K562 (cell line): Measurements from ENCODE around the gene CPPED1. TPM values are rescaled to one million over a fixed set of nuclear protein-coding genes. Genes with fewer than 3 reads are reported as not detected.

Source experiments
- ATAC-seq: fragments of 200-7000 bp; cut with Tn5 transposase; 3 replicates; pipeline ENCODE4 v1.9.1; 2020; ENCODE audit warnings: moderate library complexity
- BruUV-seq: library from RNA; stranded (reverse); fragments of 400-500 nt; replicated peaks from 2 replicates; lab custom pipeline; 2021; lab: Mats Ljungman, UMichigan
- CTCF ChIA-PET: fragments of 300-600 bp; formaldehyde crosslinking; extraction: SDS; loops from one replicate; lab custom pipeline; 2021; ENCODE audit warnings: low intra/inter-chr PET ratio; lab: Yijun Ruan, JAX
- POLR2A ChIA-PET: fragments of 300-600, 350-650 bp; sonication (Branson Sonifier 250); formaldehyde crosslinking; extraction: SDS; loops from one replicate; lab custom pipeline; 2021; ENCODE audit warnings: antibody characterized with exemption, inconsistent platforms; lab: Yijun Ruan, JAX
- DNase-seq, 4 experiments: peaks; one replicate each; pipeline versions ENCODE4 v3.0.0 to v3.0.0-alpha.2; 2011 to 2018; ENCODE audit warnings: low spot score in 3 of 4, mixed read lengths in 3 of 4; ENCODE audit errors: extremely low read depth in 1 of 4
- FAIRE-seq: peaks from 2 replicates; lab custom pipeline; 2011; peaks lifted over from hg19 to GRCh38; lab: Jason Lieb, UNC
- H2AFZ ChIP-seq: 2 replicates; pipeline ENCODE4 v1.6.0; 2011; ENCODE audit warnings: low read depth, low read length, control low read depth, inconsistent platforms
- H3K27ac ChIP-seq: fragments of 200-600 bp; 3 replicates; pipeline ENCODE4 v1.8.0; 2011; ENCODE audit warnings: low read depth, mild to moderate bottlenecking, control low read depth, inconsistent platforms, low read length, moderate library complexity, mixed read lengths; ENCODE audit errors: extremely low read depth
- H3K27me3 ChIP-seq, 2 experiments: fragments of 300-600 bp in 1 of 2; 2 replicates in 1 of 2; 3 replicates in 1 of 2; pipeline versions ENCODE4 v1.6.0 to v1.8.0; 2011; ENCODE audit warnings: inconsistent platforms in 2 of 2, low read length in 2 of 2, mild to moderate bottlenecking in 1 of 2, mixed read lengths in 1 of 2, moderate library complexity in 1 of 2; ENCODE audit not compliant: control insufficient read depth in 2 of 2, insufficient read depth in 2 of 2
- H3K36me3 ChIP-seq: fragments of 300-600 bp; 3 replicates; pipeline ENCODE4 v1.8.0; 2011; ENCODE audit warnings: mild to moderate bottlenecking, low read length, inconsistent platforms; ENCODE audit not compliant: control insufficient read depth, insufficient read depth
- H3K4me1 ChIP-seq, 2 experiments: fragments of 200-600 bp in 1 of 2; replicated peaks in 1 of 2; 2 replicates in 1 of 2; 3 replicates in 1 of 2; pipeline versions ENCODE4 v1.5.1 to v1.8.0; 2011; ENCODE audit warnings: inconsistent platforms in 2 of 2, low read length in 2 of 2, mild to moderate bottlenecking in 1 of 2, mixed read lengths in 1 of 2, moderate library complexity in 1 of 2; ENCODE audit not compliant: control insufficient read depth in 2 of 2, insufficient read depth in 2 of 2
- H3K4me2 ChIP-seq: 2 replicates; pipeline ENCODE4 v1.6.1; 2011; ENCODE audit warnings: low read length, control low read depth, inconsistent platforms, mixed read lengths; ENCODE audit not compliant: insufficient read depth
- H3K4me3 ChIP-seq: fragments of 200-600 bp; sonication (generic), shearing (Covaris generic); 2 replicates; pipeline ENCODE4 v1.5.1; 2016; ENCODE audit warnings: control low read depth, inconsistent platforms
- H3K79me2 ChIP-seq: fragments of 200-600 bp; 3 replicates; pipeline ENCODE4 v1.8.0; 2011; ENCODE audit warnings: low read length, inconsistent platforms; ENCODE audit not compliant: control insufficient read depth, insufficient read depth
- H3K9ac ChIP-seq, 2 experiments: 2 replicates each; pipeline versions ENCODE4 v1.6.0 to v1.6.1; 2011; ENCODE audit warnings: low read depth in 2 of 2, low read length in 2 of 2, control low read depth in 1 of 2, inconsistent platforms in 1 of 2, mild to moderate bottlenecking in 1 of 2, mixed read lengths in 1 of 2; ENCODE audit not compliant: insufficient read depth in 1 of 2
- H3K9me1 ChIP-seq: one replicate; pipeline ENCODE4 v1.6.0; 2011; ENCODE audit warnings: inconsistent platforms, mild to moderate bottlenecking, low read length, moderate library complexity; ENCODE audit not compliant: control insufficient read depth, insufficient read depth
- H3K9me3 ChIP-seq: replicated peaks from 2 replicates; pipeline ENCODE4 v1.5.1; 2011; ENCODE audit warnings: low read depth, low read length, inconsistent platforms; ENCODE audit not compliant: control insufficient read depth, insufficient read depth
- H4K20me1 ChIP-seq: replicated peaks from 2 replicates; pipeline ENCODE4 v1.6.1; 2011; ENCODE audit warnings: low read length, inconsistent platforms, mixed read lengths; ENCODE audit not compliant: control insufficient read depth, insufficient read depth
- ESRRB ChIP-seq: fragments of 250-450 bp; sonication (Bioruptor Pico); IDR thresholded peaks from 2 replicates; pipeline ENCODE4 v1.5.0; 2020; ENCODE audit warnings: mild to moderate bottlenecking, moderate library complexity, borderline replicate concordance
- FOXP4 ChIP-seq: sonication (generic); formaldehyde crosslinking; IDR thresholded peaks from 2 replicates; pipeline ENCODE4 v1.8.0; 2022; ENCODE audit warnings: mild to moderate bottlenecking, missing genetic modification reagents, borderline replicate concordance
- NR2C2 ChIP-seq, 2 experiments: fragments of 200-800 bp in 1 of 2; sonication (Bioruptor generic) in 1 of 2; sonication (generic) in 1 of 2; formaldehyde crosslinking in 1 of 2; IDR thresholded peaks; 2 replicates each; pipeline versions ENCODE4 v1.6.1 to v1.8.0; 2016 to 2022; ENCODE audit warnings: mild to moderate bottlenecking in 1 of 2, missing compliant biosample characterization in 1 of 2, missing genetic modification characterization in 1 of 2, missing genetic modification reagents in 1 of 2
- RAD51 ChIP-seq: fragments of 450-650 bp; IDR thresholded peaks from 2 replicates; pipeline ENCODE4 v1.7.1; 2016; ENCODE audit warnings: low read depth, mild to moderate bottlenecking, borderline replicate concordance
- RCOR1 ChIP-seq, 2 experiments: IDR thresholded peaks; 2 replicates each; pipeline ENCODE4 v1.6.1; 2012; ENCODE audit warnings: low read depth in 2 of 2, low read length in 2 of 2, borderline replicate concordance in 1 of 2, improper control_type of control experiment in 1 of 2
- TAF7 ChIP-seq: fragments of 450-650 bp; IDR thresholded peaks from 2 replicates; pipeline ENCODE4 v1.6.1; 2016; ENCODE audit warnings: missing genetic modification characterization, missing compliant biosample characterization
- ZEB2 ChIP-seq: fragments of 450-650 bp; IDR thresholded peaks from 2 replicates; pipeline ENCODE4 v1.6.1; 2016
- ZNF224 ChIP-seq: sonication (generic); formaldehyde crosslinking; IDR thresholded peaks from 2 replicates; pipeline ENCODE4 v1.8.0; 2022; ENCODE audit warnings: mild to moderate bottlenecking, missing genetic modification reagents
- ZNF232 ChIP-seq: sonication (generic); formaldehyde crosslinking; IDR thresholded peaks from 2 replicates; pipeline ENCODE4 v1.8.0; 2022; ENCODE audit warnings: mild to moderate bottlenecking, missing genetic modification reagents
- ZNF253 ChIP-seq: fragments of 250-450 bp; sonication (Bioruptor Pico); conservative IDR thresholded peaks from 2 replicates; pipeline ENCODE4 v1.6.1; 2021; ENCODE audit warnings: mild to moderate bottlenecking
- ZNF695 ChIP-seq: fragments of 450-650 bp; formaldehyde crosslinking; IDR thresholded peaks from 2 replicates; pipeline ENCODE4 v1.4.0; 2020; ENCODE audit warnings: mild to moderate bottlenecking, moderate library complexity
- WGBS: fragments of 100-300 bp; shearing (Covaris generic); methylation state at CpG from one replicate; pipeline ENCODE4 v1.1.6; 2016; ENCODE audit warnings: low coverage, mixed read lengths; ENCODE audit not compliant: insufficient coverage; ENCODE audit errors: missing lambda C conversion rate; 5-methylcytosine and 5-hydroxymethylcytosine counted together
- in situ Hi-C: fragments of 300-500 bp; cut with MboI; formaldehyde crosslinking; loops from 4 replicates; pipeline ENCODE4 v1.15.0; 2018; ENCODE audit warnings: inconsistent platforms, mixed read lengths
- intact Hi-C: fragments of 100-400 bp; cut with micrococcal nuclease; formaldehyde crosslinking; loops from 2 replicates; pipeline ENCODE4 v1.14.2; 2022
- polyA plus RNA-seq, 8 experiments: library from polyadenylated mRNA; depleted of rRNA in 4 of 8; stranded (reverse) in 5 of 8; unstranded in 3 of 8; fragments of >200 nt; fragmentation: Nextera tagmentation in 2 of 8; fragmentation: Illumina TruSeq in 1 of 8; extraction: Ambion mirVana in 2 of 8; extraction: Trizol in 1 of 8; gene quantifications; 2 replicates each; pipeline versions ENCODE4 v1.2.1 to v1.2.3, GENCODE V29; 2011 to 2014; ENCODE audit warnings: inconsistent platforms in 1 of 8, missing spikeins in 1 of 8
- total RNA-seq, 7 experiments: library from RNA; depleted of rRNA in 6 of 7; stranded (reverse); fragments of >200 nt in 6 of 7; fragmentation: Illumina TruSeq in 2 of 7; extraction: Trizol in 2 of 7; gene quantifications; 2 replicates each; pipeline versions ENCODE4 v1.2.1 to v1.2.3, GENCODE V29; 2011 to 2021; ENCODE audit warnings: low replicate concordance in 1 of 7
- TF ChIP-seq, protein P1 (sequence below): IDR thresholded peaks from 3 replicates; pipeline ENCODE4 v1.6.1; 2011; ENCODE audit warnings: borderline replicate concordance, mild to moderate bottlenecking, moderate library complexity; ENCODE audit not compliant: insufficient read length; ENCODE audit errors: extremely low read depth

The CPPED1 gene
- total and polyA plus RNA-seq, 9 of the 15 experiments (the other 6 are each of a cell fraction or from before 2014, with no cell fraction given) = 7.5 to 25.7 (median 16.9) TPM

GRCh38 chr16:12673466-12673865, 130.2 kb downstream of the CPPED1 start (continued):
- TF ChIP-seq, protein P1, sequence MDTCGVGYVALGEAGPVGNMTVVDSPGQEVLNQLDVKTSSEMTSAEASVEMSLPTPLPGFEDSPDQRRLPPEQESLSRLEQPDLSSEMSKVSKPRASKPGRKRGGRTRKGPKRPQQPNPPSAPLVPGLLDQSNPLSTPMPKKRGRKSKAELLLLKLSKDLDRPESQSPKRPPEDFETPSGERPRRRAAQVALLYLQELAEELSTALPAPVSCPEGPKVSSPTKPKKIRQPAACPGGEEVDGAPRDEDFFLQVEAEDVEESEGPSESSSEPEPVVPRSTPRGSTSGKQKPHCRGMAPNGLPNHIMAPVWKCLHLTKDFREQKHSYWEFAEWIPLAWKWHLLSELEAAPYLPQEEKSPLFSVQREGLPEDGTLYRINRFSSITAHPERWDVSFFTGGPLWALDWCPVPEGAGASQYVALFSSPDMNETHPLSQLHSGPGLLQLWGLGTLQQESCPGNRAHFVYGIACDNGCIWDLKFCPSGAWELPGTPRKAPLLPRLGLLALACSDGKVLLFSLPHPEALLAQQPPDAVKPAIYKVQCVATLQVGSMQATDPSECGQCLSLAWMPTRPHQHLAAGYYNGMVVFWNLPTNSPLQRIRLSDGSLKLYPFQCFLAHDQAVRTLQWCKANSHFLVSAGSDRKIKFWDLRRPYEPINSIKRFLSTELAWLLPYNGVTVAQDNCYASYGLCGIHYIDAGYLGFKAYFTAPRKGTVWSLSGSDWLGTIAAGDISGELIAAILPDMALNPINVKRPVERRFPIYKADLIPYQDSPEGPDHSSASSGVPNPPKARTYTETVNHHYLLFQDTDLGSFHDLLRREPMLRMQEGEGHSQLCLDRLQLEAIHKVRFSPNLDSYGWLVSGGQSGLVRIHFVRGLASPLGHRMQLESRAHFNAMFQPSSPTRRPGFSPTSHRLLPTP = no peak
- no peak for TF ChIP-seq ZNF253 (CRISPR knock-in tag)
- TF ChIP-seq TAF7 (tag) = no peak
- TF ChIP-seq ZNF224 (CRISPR knock-in tag) = no peak

- no peak overlapping the region for H3K4me2 ChIP-seq
- 0 out of 2 replicates have a peak, but pooled peaks cover 3% of the 10 kb centered on the region for H4K20me1 ChIP-seq
- ChIA-PET CTCF (no interaction called here), POLR2A (no interaction called here)
- no peak overlapping the region for H2AFZ ChIP-seq
- in situ Hi-C loops = no loop called here
- H3K36me3 ChIP-seq = no peaks in the 10 kb centered on the region
- WGBS = 89% methylated on average over 7 of the region's 8 CpGs
- H3K9ac ChIP-seq = no peak overlapping the region
- no peaks in the 10 kb centered on the region for H3K9me1 ChIP-seq
- no peak overlapping the region for H3K4me3 ChIP-seq
- intact Hi-C loops = no loop called here
- peaks cover 0 to 11% of the 10 kb centered on the region in 2 experiments; a peak in 3 of 5 replicates for H3K4me1 ChIP-seq
- H3K27me3 ChIP-seq = no peaks in the 10 kb centered on the region
- no peak for ATAC-seq
- TF ChIP-seq ZEB2 (no peak), FOXP4 (CRISPR knock-in tag) (no peak), ZNF253 (CRISPR knock-in tag) (no peak), ZNF695 (CRISPR knock-in tag) (no peak), ESRRB (CRISPR knock-in tag) (no peak), NR2C2 (CRISPR knock-in tag; IDR thresholded peaks at IDR 0.05) (no peak), NR2C2 (tag; IDR thresholded peaks at IDR 0.05) (no peak), RCOR1 (IDR thresholded peaks at IDR 0.05; ENCODE audit: borderline replicate concordance in 1 of 2, low read depth in 2 of 2, low read length in 2 of 2) (no peak), ZNF232 (CRISPR knock-in tag) (no peak), RAD51 (no peak)
- H3K79me2 ChIP-seq = no peaks in the 10 kb centered on the region
- FAIRE-seq = no peak
- 0 out of 2 replicates have a peak, but pooled peaks cover 2% of the 10 kb centered on the region for H3K9me3 ChIP-seq
- BruUV-seq = no TSS peak
- H3K27ac ChIP-seq = no peak overlapping the region
- no peak for DNase-seq
Measured at GRCh38 chr16:12672986-12673385, 130.7 kb downstream of the CPPED1 start.
